Heart right ventricle (tissue), 16 donors: Measurements from ENCODE around the gene VMO1. TPM values are rescaled to one million over a fixed set of nuclear protein-coding genes. Genes with fewer than 3 reads are reported as not detected.

Experiments used
- ATAC-seq, 8 donors: fragments of 200-7000 bp; cut with Tn5 transposase; one replicate each; pipeline ENCODE4 v1.9.1; 2020; ENCODE audit warnings: mild to moderate bottlenecking in 8 of 8, moderate library complexity in 8 of 8, moderate number of reproducible peaks in 1 of 8
- DNase-seq, 2 donors: peaks; one replicate each; pipeline ENCODE4 v3.0.0-alpha.2; 2020
- H3K27ac ChIP-seq, 10 donors: fragments of 200-600 bp; sonication (generic) in 2 of 10; one replicate each; pipeline versions ENCODE4 v1.5.0 to v1.8.0; 2020 to 2022; ENCODE audit warnings: mild to moderate bottlenecking in 3 of 10
- H3K27me3 ChIP-seq, 7 donors: fragments of 200-600 bp; one replicate each; pipeline ENCODE4 v1.8.0; 2021 to 2022; ENCODE audit warnings: mild to moderate bottlenecking in 2 of 7
- H3K36me3 ChIP-seq, 9 donors: fragments of 200-600 bp; sonication (generic) in 1 of 9; one replicate each; pipeline versions ENCODE4 v1.5.0 to v1.8.0; 2020 to 2022; ENCODE audit warnings: mild to moderate bottlenecking in 2 of 9
- H3K4me1 ChIP-seq, 9 donors: fragments of 200-600 bp; sonication (generic) in 1 of 9; one replicate each; pipeline versions ENCODE4 v1.5.0 to v1.8.0; 2020 to 2022; ENCODE audit warnings: mild to moderate bottlenecking in 4 of 9
- H3K4me3 ChIP-seq, 10 donors: fragments of 200-600 bp; sonication (generic) in 2 of 10; one replicate each; pipeline versions ENCODE4 v1.5.0 to v1.8.0; 2020 to 2022; ENCODE audit warnings: mild to moderate bottlenecking in 7 of 10, moderate library complexity in 2 of 10
- H3K9me3 ChIP-seq, 11 donors: fragments of 200-600 bp in 10 of 11; sonication (generic) in 2 of 11; one replicate each; pipeline versions ENCODE4 v1.5.0 to v1.8.0; 2013 to 2022; ENCODE audit warnings: mild to moderate bottlenecking in 2 of 11, control low read depth in 1 of 11, moderate library complexity in 1 of 11
- WGBS, 2 donors: extraction: QIAGEN DNeasy Blood & Tissue Kit; methylation state at CpG; one replicate each; pipeline ENCODE4 v1.1.7; 2013; ENCODE audit warnings: inconsistent platforms in 1 of 2; 5-methylcytosine and 5-hydroxymethylcytosine counted together
- intact Hi-C, 10 donors: fragments of 100-400 bp; cut with DNase I; formaldehyde crosslinking; loops; one replicate each; pipeline versions ENCODE4 v1.11.1 to v1.14.2; 2022
- polyA plus RNA-seq, 2 donors: library from polyadenylated mRNA; stranded (reverse); fragments of 200-250 nt; gene quantifications; one replicate each; pipeline ENCODE4 v1.2.3, GENCODE V29; 2013
- total RNA-seq, 10 donors: library from RNA; stranded (reverse); fragmentation: NEBNext Ultra II Directional in 3 of 10; extraction: Animal tissue kit (Norgen Biotek cat#: 25700) in 3 of 10; gene quantifications; one replicate each; pipeline versions ENCODE4 v1.2.1 to v1.2.4, GENCODE V29; 2021 to 2023
- TF ChIP-seq, protein P1 (sequence below), 9 donors: fragments of 200-600 bp; sonication (generic) in 2 of 9; IDR thresholded peaks; one replicate each; pipeline versions ENCODE4 v1.5.0 to v1.8.0; 2021 to 2022; ENCODE audit warnings: antibody characterized with exemption in 9 of 9, mild to moderate bottlenecking in 5 of 9, moderate library complexity in 1 of 9
- donor health status: Arrhythmogenic right ventricular cardiomyopathy.
- donor health status: ischemic (EF 13 %, LVEDD 7.1; RV severe dilation, severe dysfunction).
- donor health status: healthy with polysubstance abuse.
- donor health status: DM: no; HTN: yes; CAD: no.
- donor health status: DM: no; HTN: no; CAD: no.
- donor health status: ischemic (EF 25% LVEDD 6.9; RV normal size, moderate dysfunction).
- donor health status: ischemic (EF 25% LVEDD 5.7; RV mildly dilated, moderate dysfunction).
- donor health status: healthy.
- donor health status: DM: yes; HTN: yes; CAD: no.
- donor health status: Ischemic cardiomyopathy.
- donor health status: ischemic (EF 35%, LVEDD 5.7; RV mildly dilated, moderate dysfunction).
- donor health status: nonischemic (EF 11% LVEDD 7.7; RV severe dilation, severe dysfunction).
- donor health status: DM: yes; HTN: yes; CAD: no.
- donor health status: PGD.
- donor health status: ischemic (EF 29% LVEDD 5.4; RV normal size, mild dysfunction).
- donor health status: nonischemic (EF 23%, LVEDD 6.1; RV moderate dilation, normal function).

Gene VMO1
- total and polyA plus RNA-seq, 12 donors = 0.38 to 2.1 (median 0.64) TPM; not detected in 2

DNA sequence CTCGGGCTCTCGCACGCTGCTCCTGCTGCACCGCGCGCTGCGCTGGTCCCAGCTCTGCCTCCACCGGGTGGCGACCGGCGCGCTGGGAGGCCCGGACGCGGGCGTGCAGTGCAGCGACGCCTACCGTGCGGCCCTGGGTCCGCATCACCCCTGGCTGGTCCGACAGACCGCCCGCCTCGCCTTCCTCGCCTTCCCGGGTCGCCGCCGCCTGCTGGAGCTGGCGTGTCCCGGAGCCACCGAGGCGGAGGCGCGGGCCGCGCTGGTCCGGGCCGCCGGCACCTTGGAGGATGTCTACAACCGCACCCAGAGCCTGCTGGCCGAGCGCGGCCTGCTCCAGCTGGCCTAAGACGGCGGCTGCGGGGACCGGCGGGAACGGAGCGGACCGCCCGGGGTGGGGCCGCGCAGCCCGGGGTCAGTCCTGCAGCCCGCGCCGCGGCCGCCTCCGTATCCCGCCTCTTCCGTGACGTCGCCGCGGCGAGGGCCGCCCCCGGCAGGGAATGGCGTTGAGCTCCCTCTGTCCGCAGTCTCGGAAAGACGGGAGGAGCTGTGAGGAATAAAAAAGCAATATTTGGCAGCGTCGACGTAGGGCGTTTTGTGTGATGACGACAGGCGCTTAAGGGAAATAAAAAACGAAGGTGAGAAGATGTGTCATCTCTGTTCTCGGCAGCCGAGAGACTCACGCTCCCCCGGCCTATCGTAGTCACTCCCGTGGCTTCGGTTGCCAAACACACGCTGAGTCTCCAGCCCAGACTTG is 4.0 kb upstream of the VMO1 start:
- peak; percentile 85 to 87 for DNase-seq
- 0% methylated on average over 76 to 91 of the region's 91 CpGs for WGBS, 2 donors
- H3K36me3 ChIP-seq = no peaks in the 10 kb centered on the region
- H3K4me1 ChIP-seq = peaks cover 16 to 46% (median 42%) of the 10 kb centered on the region in 9 donors
- H3K27ac ChIP-seq = peak overlapping the region; percentile 92 to 99 (median 97)
- peaks cover 0 to 39% (median 8%) of the 10 kb centered on the region in 7 donors for H3K27me3 ChIP-seq
- ATAC-seq = peak; percentile 93 to 97 (median 95)
- peak overlapping the region; percentile 19 to 91 (median 74) for H3K4me3 ChIP-seq
- TF ChIP-seq, protein P1, sequence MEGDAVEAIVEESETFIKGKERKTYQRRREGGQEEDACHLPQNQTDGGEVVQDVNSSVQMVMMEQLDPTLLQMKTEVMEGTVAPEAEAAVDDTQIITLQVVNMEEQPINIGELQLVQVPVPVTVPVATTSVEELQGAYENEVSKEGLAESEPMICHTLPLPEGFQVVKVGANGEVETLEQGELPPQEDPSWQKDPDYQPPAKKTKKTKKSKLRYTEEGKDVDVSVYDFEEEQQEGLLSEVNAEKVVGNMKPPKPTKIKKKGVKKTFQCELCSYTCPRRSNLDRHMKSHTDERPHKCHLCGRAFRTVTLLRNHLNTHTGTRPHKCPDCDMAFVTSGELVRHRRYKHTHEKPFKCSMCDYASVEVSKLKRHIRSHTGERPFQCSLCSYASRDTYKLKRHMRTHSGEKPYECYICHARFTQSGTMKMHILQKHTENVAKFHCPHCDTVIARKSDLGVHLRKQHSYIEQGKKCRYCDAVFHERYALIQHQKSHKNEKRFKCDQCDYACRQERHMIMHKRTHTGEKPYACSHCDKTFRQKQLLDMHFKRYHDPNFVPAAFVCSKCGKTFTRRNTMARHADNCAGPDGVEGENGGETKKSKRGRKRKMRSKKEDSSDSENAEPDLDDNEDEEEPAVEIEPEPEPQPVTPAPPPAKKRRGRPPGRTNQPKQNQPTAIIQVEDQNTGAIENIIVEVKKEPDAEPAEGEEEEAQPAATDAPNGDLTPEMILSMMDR (IDR thresholded peaks at IDR 0.05) = peak; percentile 59 to 87 (median 81)
- intact Hi-C loops = loop anchor here (2.0 to 10.0 kb wide), 9 partner anchors 43 to 112 kb away; partner anchors contain the start of genes MED11 (in 8 of the 10), ARRB2 (in 2 of the 10), CXCL16 (in 2 of the 10) and ZMYND15 (in 2 of the 10)
- no peaks in the 10 kb centered on the region for H3K9me3 ChIP-seq

DNA sequence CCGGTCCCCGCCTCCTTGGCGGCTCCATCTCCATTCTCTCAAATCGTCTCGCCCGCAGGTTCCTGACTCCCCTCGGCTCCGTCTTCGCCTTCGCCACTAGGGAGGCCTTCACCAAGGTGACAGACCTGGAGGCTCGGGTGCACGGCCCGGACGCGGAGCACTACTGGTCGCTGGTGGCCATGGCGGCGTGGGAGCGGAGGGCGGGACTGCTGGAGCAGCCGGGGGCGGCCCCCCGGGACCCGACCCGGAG is 3.5 kb upstream of the VMO1 start:
- peak overlapping the region; percentile 19 to 91 (median 74) for H3K4me3 ChIP-seq
- no peak for ATAC-seq
- TF ChIP-seq, protein P1 (IDR thresholded peaks at IDR 0.05) = no peak
- no peaks in the 10 kb centered on the region for H3K9me3 ChIP-seq
- H3K4me1 ChIP-seq = peaks cover 16 to 50% (median 44%) of the 10 kb centered on the region in 9 donors
- H3K27ac ChIP-seq = peak overlapping the region; percentile 92 to 99 (median 97)
- peaks cover 0 to 44% (median 13%) of the 10 kb centered on the region in 7 donors for H3K27me3 ChIP-seq
- H3K36me3 ChIP-seq = no peaks in the 10 kb centered on the region
- DNase-seq = no peak
- 1 to 2% methylated on average over 12 to 25 of the region's 25 CpGs for WGBS, 2 donors
- intact Hi-C loops = loop anchor here (2.0 to 10.0 kb wide), 8 partner anchors 47 to 113 kb away; partner anchors contain the start of genes MED11 (in 6 of the 10), ARRB2 (in 2 of the 10), CXCL16 (in 2 of the 10) and ZMYND15 (in 2 of the 10)

DNA sequence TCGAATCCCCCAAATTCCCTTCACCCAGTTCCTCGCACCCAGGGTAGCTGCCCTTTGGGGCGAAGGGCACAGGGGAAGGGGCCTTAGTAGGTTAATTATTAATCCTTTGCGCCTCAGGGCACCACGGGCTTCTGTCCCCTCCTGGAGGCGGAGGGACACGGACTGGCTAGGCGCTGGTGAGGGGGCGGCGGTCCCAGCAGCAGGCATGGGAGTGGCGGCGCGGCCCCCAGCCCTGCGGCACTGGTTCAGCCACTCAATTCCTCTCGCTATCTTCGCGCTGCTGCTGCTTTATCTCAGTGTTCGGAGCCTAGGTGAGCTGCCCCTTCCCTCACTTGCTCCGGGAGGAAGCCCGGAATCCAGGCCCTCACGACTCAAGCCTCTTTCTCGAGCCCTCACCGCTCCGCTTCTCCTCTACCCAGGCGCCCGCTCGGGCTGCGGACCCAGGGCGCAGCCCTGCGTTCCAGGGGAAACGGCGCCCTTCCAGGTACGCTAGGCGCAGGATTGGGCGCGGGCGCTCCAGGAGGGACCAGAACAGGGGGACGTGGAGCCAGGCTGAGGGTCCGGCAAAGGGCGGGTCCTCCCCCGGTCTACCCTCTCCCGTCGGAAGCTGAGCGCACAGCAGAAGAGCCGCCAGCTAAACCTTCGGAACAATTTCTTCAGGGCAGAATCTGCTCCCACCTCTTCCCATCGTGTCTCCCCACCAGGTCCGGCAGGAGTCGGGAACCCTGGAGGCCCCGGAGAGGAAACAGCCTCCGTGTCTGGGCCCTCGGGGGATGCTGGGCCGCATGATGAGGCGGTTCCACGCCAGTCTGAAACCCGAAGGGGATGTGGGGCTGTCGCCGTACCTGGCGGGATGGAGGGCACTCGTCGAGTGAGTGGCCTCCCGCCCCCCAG is 2.9 kb upstream of the VMO1 start, which contains the start of gene GLTPD2:
Gene GLTPD2, plus strand, starts transcription at position 158 of the 894 bp plus-strand sequence. Its CDS starts 48 bp downstream, at position 206.
- intact Hi-C loops = loop anchor here (2.0 to 10.0 kb wide), 8 partner anchors 47 to 113 kb away; partner anchors contain the start of genes MED11 (in 6 of the 10), ARRB2 (in 2 of the 10), CXCL16 (in 2 of the 10) and ZMYND15 (in 2 of the 10)
- TF ChIP-seq, protein P1 (IDR thresholded peaks at IDR 0.05) = no peak
- Histone ChIP-seq H3K9me3 (no peaks in the 10 kb centered on the region), H3K27ac (peak within 1 kb of the TSS; percentile 92 to 99 (median 97)), H3K4me1 (peaks cover 16 to 50% (median 44%) of the 10 kb centered on the region in 9 donors), H3K27me3 (peaks cover 0 to 50% (median 19%) of the 10 kb centered on the region in 7 donors), H3K4me3 (peak within 1 kb of the TSS; percentile 19 to 91 (median 74)), H3K36me3 (no peaks in the 10 kb centered on the region)
- DNase-seq (no peak), ATAC-seq (peak in 3 of 8 donors; percentile 0 to 3 (median 1))
- 30 to 42% methylated on average over 62 of the region's 62 CpGs for WGBS, 2 donors
